ENCODE data around the gene PSMD6. TPM values are rescaled to one million over a fixed set of nuclear protein-coding genes. Genes with fewer than 3 reads are reported as not detected.

The PSMD6 gene
- total RNA-seq, 1 donor from 2014 or later, result 88.7 TPM

DNA sequence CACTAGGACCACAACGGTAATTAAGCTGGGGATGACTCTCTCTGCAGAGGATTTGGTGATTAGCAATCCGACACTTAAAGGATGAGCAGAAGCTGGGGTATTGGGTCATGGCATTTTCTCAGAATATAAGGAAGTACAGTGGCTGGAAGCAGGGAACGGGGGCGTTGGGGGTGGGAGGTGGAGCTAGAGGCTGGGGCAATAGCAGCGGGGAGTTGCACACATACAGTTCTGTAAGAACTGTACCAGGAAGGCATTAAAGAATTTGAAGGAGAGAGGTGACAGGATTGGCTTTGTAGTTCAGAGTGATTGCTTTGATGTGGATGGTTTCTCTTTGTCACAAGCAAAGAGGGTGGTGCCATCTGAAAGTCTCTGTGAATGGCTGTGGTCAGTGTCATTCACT, 28.2 kb downstream of the PSMD6 start:
- H3K4me1 ChIP-seq (ENCODE audit: insufficient read depth, low read length), result no peaks in the 10 kb centered on the region

DNA sequence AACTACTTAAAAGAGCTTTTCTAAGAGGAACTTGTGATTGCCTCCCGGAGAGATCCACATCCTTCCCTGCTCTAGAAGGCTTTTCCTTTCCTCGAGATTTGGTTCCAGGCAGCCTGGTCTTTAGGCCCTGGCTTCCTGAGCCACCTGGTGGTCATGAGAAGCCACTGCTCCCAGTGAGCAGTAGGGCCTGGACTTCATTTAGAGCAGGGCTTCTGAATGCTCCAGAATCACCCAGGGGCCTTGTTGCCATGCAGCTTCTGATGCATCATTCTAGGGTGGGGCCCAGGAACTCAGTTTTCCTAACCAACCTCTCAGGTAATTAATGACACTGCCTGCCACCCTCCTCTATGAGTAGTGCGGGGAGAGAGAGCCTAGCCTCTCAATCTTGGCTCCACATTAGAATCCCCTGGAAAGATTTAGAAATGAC, 29.6 kb downstream of the PSMD6 start:
- Histone ChIP-seq H3K4me3 (ENCODE audit: insufficient read depth, low read depth, low read length) (no peak overlapping the region), H3K36me3 (ENCODE audit: insufficient read depth, low read length) (peaks cover 50% of the 10 kb centered on the region), H2AFZ (ENCODE audit: low read depth, low read length) (no peak overlapping the region), H3K27me3 (ENCODE audit: insufficient read depth, low read length) (no peaks in the 10 kb centered on the region), H3K4me1 (ENCODE audit: insufficient read depth, low read length) (no peaks in the 10 kb centered on the region), H3K27ac (ENCODE audit: low read depth, low read length) (no peak overlapping the region), H3K79me2 (ENCODE audit: insufficient read depth, low read length) (no peaks in the 10 kb centered on the region), H3K9me3 (ENCODE audit: insufficient read depth, low read depth, low read length) (no peaks in the 10 kb centered on the region), H3K4me2 (ENCODE audit: low read length) (no peak overlapping the region), H3K9ac (ENCODE audit: low read length) (no peak overlapping the region), H4K20me1 (ENCODE audit: insufficient read depth, low read length) (peaks cover 26% of the 10 kb centered on the region)
- Mint-ChIP-seq H3K27ac (ENCODE audit: unreplicated experiment) (no peak overlapping the region), H3K36me3 (ENCODE audit: low read depth, unreplicated experiment) (peaks cover 48% of the 10 kb centered on the region), H3K27me3 (ENCODE audit: low read depth, unreplicated experiment) (no peaks in the 10 kb centered on the region), H3K4me1 (ENCODE audit: low read depth, unreplicated experiment) (peaks cover 4% of the 10 kb centered on the region), H3K9me3 (ENCODE audit: unreplicated experiment) (no peaks in the 10 kb centered on the region), H3K4me3 (ENCODE audit: unreplicated experiment) (no peak overlapping the region)
- DNase-seq (ENCODE audit: low read depth) (peak; percentile 43), FAIRE-seq (peak; percentile 32)
- no peak for TF ChIP-seq EZH2 (IDR thresholded peaks at IDR 0.05; ENCODE audit: insufficient read depth, low read length)
- TF ChIP-seq, protein P1, sequence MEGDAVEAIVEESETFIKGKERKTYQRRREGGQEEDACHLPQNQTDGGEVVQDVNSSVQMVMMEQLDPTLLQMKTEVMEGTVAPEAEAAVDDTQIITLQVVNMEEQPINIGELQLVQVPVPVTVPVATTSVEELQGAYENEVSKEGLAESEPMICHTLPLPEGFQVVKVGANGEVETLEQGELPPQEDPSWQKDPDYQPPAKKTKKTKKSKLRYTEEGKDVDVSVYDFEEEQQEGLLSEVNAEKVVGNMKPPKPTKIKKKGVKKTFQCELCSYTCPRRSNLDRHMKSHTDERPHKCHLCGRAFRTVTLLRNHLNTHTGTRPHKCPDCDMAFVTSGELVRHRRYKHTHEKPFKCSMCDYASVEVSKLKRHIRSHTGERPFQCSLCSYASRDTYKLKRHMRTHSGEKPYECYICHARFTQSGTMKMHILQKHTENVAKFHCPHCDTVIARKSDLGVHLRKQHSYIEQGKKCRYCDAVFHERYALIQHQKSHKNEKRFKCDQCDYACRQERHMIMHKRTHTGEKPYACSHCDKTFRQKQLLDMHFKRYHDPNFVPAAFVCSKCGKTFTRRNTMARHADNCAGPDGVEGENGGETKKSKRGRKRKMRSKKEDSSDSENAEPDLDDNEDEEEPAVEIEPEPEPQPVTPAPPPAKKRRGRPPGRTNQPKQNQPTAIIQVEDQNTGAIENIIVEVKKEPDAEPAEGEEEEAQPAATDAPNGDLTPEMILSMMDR (IDR thresholded peaks at IDR 0.05; ENCODE audit: insufficient read depth, low read depth, low read length), result peak; percentile 95

More for the DNA sequence above, 28.2 kb downstream of the PSMD6 start:
- no peak overlapping the region for H3K9ac ChIP-seq (ENCODE audit: low read length)
- H3K4me3 ChIP-seq (ENCODE audit: insufficient read depth, low read depth, low read length), result no peak overlapping the region
- no peaks in the 10 kb centered on the region for H3K9me3 ChIP-seq (ENCODE audit: insufficient read depth, low read depth, low read length)
- H3K36me3 ChIP-seq (ENCODE audit: insufficient read depth, low read length), result peaks cover 43% of the 10 kb centered on the region
- H2AFZ ChIP-seq (ENCODE audit: low read depth, low read length), result no peak overlapping the region
- no peak overlapping the region for H3K27ac Mint-ChIP-seq (ENCODE audit: unreplicated experiment)
- H4K20me1 ChIP-seq (ENCODE audit: insufficient read depth, low read length), result peaks cover 22% of the 10 kb centered on the region
- FAIRE-seq, result no peak
- H3K4me3 Mint-ChIP-seq (ENCODE audit: unreplicated experiment), result no peak overlapping the region
- peaks cover 46% of the 10 kb centered on the region for H3K36me3 Mint-ChIP-seq (ENCODE audit: low read depth, unreplicated experiment)
- no peak for DNase-seq (ENCODE audit: low read depth)
- peaks cover 8% of the 10 kb centered on the region for H3K4me1 Mint-ChIP-seq (ENCODE audit: low read depth, unreplicated experiment)
- no peaks in the 10 kb centered on the region for H3K9me3 Mint-ChIP-seq (ENCODE audit: unreplicated experiment)
- H3K27ac ChIP-seq (ENCODE audit: low read depth, low read length), result no peak overlapping the region
- H3K27me3 ChIP-seq (ENCODE audit: insufficient read depth, low read length), result no peaks in the 10 kb centered on the region
- H3K4me2 ChIP-seq (ENCODE audit: low read length), result no peak overlapping the region
- no peaks in the 10 kb centered on the region for H3K27me3 Mint-ChIP-seq (ENCODE audit: low read depth, unreplicated experiment)
- H3K79me2 ChIP-seq (ENCODE audit: insufficient read depth, low read length), result no peaks in the 10 kb centered on the region
- TF ChIP-seq EZH2 (IDR thresholded peaks at IDR 0.05; ENCODE audit: insufficient read depth, low read length), result no peak
- TF ChIP-seq, protein P1 (IDR thresholded peaks at IDR 0.05; ENCODE audit: insufficient read depth, low read depth, low read length), result no peak

DNA sequence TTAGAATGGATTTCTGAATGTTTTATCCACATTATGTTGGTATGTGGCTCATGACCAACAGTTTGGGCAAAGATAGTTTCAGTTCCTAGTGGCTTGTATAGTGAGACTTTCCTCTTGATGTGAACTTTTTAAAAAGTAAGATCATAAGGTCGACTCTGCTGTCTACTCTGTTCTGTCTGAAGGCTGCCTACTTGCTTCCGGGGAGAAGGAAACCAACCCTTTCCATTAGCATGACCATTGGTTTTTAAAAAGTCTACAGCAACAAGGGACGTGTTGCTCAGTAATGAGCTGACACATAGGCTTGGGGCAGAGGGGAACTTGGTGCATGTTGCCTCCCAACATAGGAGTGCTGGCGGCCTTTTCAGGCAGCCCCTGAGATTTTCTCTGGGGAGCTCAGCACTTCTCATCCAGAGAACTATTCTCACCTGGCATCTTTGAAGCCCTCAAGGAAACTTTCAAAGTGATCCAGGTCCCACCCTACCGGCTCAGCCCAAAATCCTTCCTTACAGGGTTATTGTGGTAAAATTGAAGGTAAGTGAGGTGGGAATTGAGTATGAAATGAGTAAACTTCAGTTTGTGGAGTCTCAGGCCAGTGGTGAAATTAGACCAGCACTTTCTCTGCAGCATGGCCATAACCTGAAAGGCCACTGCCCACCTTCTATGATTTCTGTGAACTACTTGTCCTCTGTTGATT, 30.6 kb downstream of the PSMD6 start:
- H3K4me3 Mint-ChIP-seq (ENCODE audit: unreplicated experiment), result no peak overlapping the region
- peaks cover 55% of the 10 kb centered on the region for H3K36me3 ChIP-seq (ENCODE audit: insufficient read depth, low read length)
- no peak overlapping the region for H3K9ac ChIP-seq (ENCODE audit: low read length)
- no peak overlapping the region for H3K4me2 ChIP-seq (ENCODE audit: low read length)
- H3K4me1 Mint-ChIP-seq (ENCODE audit: low read depth, unreplicated experiment), result peaks cover 4% of the 10 kb centered on the region
- no peaks in the 10 kb centered on the region for H3K4me1 ChIP-seq (ENCODE audit: insufficient read depth, low read length)
- H3K27ac Mint-ChIP-seq (ENCODE audit: unreplicated experiment), result no peak overlapping the region
- H3K9me3 ChIP-seq (ENCODE audit: insufficient read depth, low read depth, low read length), result no peaks in the 10 kb centered on the region
- H3K9me3 Mint-ChIP-seq (ENCODE audit: unreplicated experiment), result no peaks in the 10 kb centered on the region
- peaks cover 44% of the 10 kb centered on the region for H3K36me3 Mint-ChIP-seq (ENCODE audit: low read depth, unreplicated experiment)
- no peak overlapping the region for H2AFZ ChIP-seq (ENCODE audit: low read depth, low read length)
- no peak for DNase-seq (ENCODE audit: low read depth)
- TF ChIP-seq, protein P1 (IDR thresholded peaks at IDR 0.05; ENCODE audit: insufficient read depth, low read depth, low read length), result no peak
- TF ChIP-seq EZH2 (IDR thresholded peaks at IDR 0.05; ENCODE audit: insufficient read depth, low read length), result no peak
- H3K27me3 Mint-ChIP-seq (ENCODE audit: low read depth, unreplicated experiment), result no peaks in the 10 kb centered on the region
- H3K4me3 ChIP-seq (ENCODE audit: insufficient read depth, low read depth, low read length), result no peak overlapping the region
- peaks cover 26% of the 10 kb centered on the region for H4K20me1 ChIP-seq (ENCODE audit: insufficient read depth, low read length)
- no peak overlapping the region for H3K27ac ChIP-seq (ENCODE audit: low read depth, low read length)
- no peaks in the 10 kb centered on the region for H3K27me3 ChIP-seq (ENCODE audit: insufficient read depth, low read length)
- no peaks in the 10 kb centered on the region for H3K79me2 ChIP-seq (ENCODE audit: insufficient read depth, low read length)
- FAIRE-seq, result no peak

All from astrocyte (in vitro differentiated cells and primary cell).